Heart left ventricle (tissue), 13 donors: Measurements from ENCODE around the gene KIF16B.

Experiments
- POLR2A ChIP-seq, 2 donors: fragments of 450-650 bp; IDR thresholded peaks; one replicate each; pipeline ENCODE4 v1.6.1; 2017; ENCODE audit warnings: antibody characterized with exemption in 2 of 2, mild to moderate bottlenecking in 2 of 2, moderate library complexity in 2 of 2
- TF ChIP-seq, protein P1 (sequence below), 12 donors: fragments of 200-600 bp; sonication (generic) in 4 of 12; IDR thresholded peaks; one replicate each; pipeline versions ENCODE4 v1.5.0 to v1.8.0; 2018 to 2022; ENCODE audit warnings: antibody characterized with exemption in 12 of 12, mild to moderate bottlenecking in 5 of 12
- donor health status: ischemic (EF 13 %, LVEDD 7.1; RV severe dilation, severe dysfunction).
- donor health status: DM: no; HTN: yes; CAD: no.
- donor health status: DM: no; HTN: no; CAD: no.
- donor health status: ischemic (EF 25% LVEDD 6.9; RV normal size, moderate dysfunction).
- donor health status: ischemic (EF 25% LVEDD 5.7; RV mildly dilated, moderate dysfunction).
- donor health status: ischemic (EF 35%, LVEDD 5.7; RV mildly dilated, moderate dysfunction).
- donor health status: nonischemic (EF 11% LVEDD 7.7; RV severe dilation, severe dysfunction).
- donor health status: DM: yes; HTN: yes; CAD: no.
- donor health status: PGD.
- donor health status: ischemic (EF 29% LVEDD 5.4; RV normal size, mild dysfunction).
- donor health status: nonischemic (EF 23%, LVEDD 6.1; RV moderate dilation, normal function).

DNA sequence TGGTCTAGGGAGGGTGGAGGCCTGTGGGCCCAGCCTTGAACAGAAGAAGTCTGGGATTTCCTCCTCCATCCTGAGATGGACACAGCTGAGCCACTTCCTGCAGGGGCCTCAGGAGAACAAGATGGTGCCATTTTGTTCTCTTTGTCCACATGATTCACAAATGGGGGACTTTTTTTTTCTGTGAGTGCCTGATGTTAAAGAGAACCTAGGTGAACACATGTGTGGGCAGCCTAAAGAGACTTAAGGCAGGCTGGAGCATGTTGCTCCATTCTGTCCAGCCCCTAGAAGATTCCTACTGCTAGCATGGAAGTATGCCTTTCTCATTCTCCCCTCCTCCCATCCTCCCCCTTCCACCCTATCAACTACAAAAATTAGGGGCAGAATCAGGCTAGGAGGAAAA lies 49.3 kb upstream of the KIF16B start:
- TF ChIP-seq, protein P1, sequence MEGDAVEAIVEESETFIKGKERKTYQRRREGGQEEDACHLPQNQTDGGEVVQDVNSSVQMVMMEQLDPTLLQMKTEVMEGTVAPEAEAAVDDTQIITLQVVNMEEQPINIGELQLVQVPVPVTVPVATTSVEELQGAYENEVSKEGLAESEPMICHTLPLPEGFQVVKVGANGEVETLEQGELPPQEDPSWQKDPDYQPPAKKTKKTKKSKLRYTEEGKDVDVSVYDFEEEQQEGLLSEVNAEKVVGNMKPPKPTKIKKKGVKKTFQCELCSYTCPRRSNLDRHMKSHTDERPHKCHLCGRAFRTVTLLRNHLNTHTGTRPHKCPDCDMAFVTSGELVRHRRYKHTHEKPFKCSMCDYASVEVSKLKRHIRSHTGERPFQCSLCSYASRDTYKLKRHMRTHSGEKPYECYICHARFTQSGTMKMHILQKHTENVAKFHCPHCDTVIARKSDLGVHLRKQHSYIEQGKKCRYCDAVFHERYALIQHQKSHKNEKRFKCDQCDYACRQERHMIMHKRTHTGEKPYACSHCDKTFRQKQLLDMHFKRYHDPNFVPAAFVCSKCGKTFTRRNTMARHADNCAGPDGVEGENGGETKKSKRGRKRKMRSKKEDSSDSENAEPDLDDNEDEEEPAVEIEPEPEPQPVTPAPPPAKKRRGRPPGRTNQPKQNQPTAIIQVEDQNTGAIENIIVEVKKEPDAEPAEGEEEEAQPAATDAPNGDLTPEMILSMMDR (IDR thresholded peaks at IDR 0.05), result no peak
- no peak for TF ChIP-seq POLR2A (IDR thresholded peaks at IDR 0.05)
